ENCODE data around the gene EXOC6B. TPM values are rescaled to one million over a fixed set of nuclear protein-coding genes. Genes with fewer than 3 reads are reported as not detected.

EXOC6B gene
- total and polyA plus RNA-seq, 2 of the 8 experiments (the other 6 are each of a cell fraction or from before 2014, with no cell fraction given), result 13.5 to 33.0 TPM

DNA sequence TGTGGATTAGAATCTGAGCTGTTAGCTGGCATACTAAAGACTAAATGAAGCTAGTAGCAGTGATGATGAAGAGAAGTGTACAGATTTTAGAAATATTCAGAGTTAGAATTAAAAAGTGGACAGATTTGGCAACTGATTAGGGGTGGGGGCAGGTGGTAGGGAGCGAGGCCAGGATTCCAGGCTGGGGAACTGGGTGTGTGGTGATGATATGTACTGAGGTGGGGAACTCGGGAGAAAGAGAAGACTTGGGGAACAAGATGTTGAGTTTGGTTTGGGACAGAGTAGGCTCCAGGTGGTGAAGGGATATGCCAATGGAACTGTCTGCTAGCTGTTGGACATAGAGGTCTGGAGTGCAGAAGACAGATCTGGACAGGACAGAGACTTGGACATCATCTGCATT lies 669.0 kb downstream of the EXOC6B start:
- Histone ChIP-seq H3K79me1 (ENCODE audit: low read depth, low read length) (no peaks in the 10 kb centered on the region), H4K5ac (ENCODE audit: insufficient read length, low read depth, low read length) (no peak overlapping the region), H3K27ac (ENCODE audit: low read depth, low read length) (no peak overlapping the region), H3K4me1 (replicated peaks in 1 of 4; ENCODE audit: control insufficient read depth in 3 of 4, insufficient read depth in 4 of 4, low read length in 3 of 4) (0 out of 7 replicates have a peak, but pooled peaks cover 0 to 6% (median 0%) of the 10 kb centered on the region in 4 experiments), H3K23ac (ENCODE audit: insufficient read length) (no peak overlapping the region), H4K8ac (ENCODE audit: extremely low read depth, insufficient read depth, low read length) (no peak overlapping the region), H2BK15ac (ENCODE audit: low read length) (no peak overlapping the region), H2BK12ac (ENCODE audit: low read depth, low read length) (no peak overlapping the region), H2BK20ac (ENCODE audit: low read length) (no peak overlapping the region), H3K4me2 (ENCODE audit: insufficient read depth in 1 of 2, low read depth in 2 of 2, low read length in 2 of 2) (no peak overlapping the region), H3K79me2 (ENCODE audit: control insufficient read depth in 1 of 2, insufficient read depth in 2 of 2, low read length in 2 of 2) (no peaks in the 10 kb centered on the region), H3K4me3 (ENCODE audit: extremely low read depth in 1 of 4, insufficient read depth in 2 of 4, low read depth in 3 of 4, low read length in 4 of 4) (no peak overlapping the region), H4K91ac (replicated peaks; ENCODE audit: insufficient read length, low read length) (no peak overlapping the region), H3K9ac (replicated peaks in 1 of 4; ENCODE audit: extremely low read depth in 1 of 4, low read depth in 3 of 4, low read length in 3 of 4) (no peak overlapping the region), H3K4ac (replicated peaks; ENCODE audit: insufficient read length, low read depth, low read length) (no peak overlapping the region), H3K14ac (ENCODE audit: insufficient read length) (no peak overlapping the region), H2AK5ac (ENCODE audit: low read depth, low read length) (no peak overlapping the region), H2BK120ac (replicated peaks; ENCODE audit: low read depth, low read length) (no peak overlapping the region), H3K18ac (ENCODE audit: extremely low read depth, low read length) (no peak overlapping the region), H3K27me3 (replicated peaks in 1 of 4; ENCODE audit: control insufficient read depth in 3 of 4, extremely low read depth in 1 of 4, insufficient read depth in 3 of 4, low read length in 3 of 4) (peaks cover 0 to under 1% (median under 1%) of the 10 kb centered on the region in 4 experiments; a peak in 4 of 7 replicates), H3K23me2 (ENCODE audit: low read depth, low read length) (no peaks in the 10 kb centered on the region; the same call in 1 of the 2 replicates), H4K20me1 (replicated peaks in 1 of 2; ENCODE audit: control insufficient read depth in 1 of 2, insufficient read depth in 2 of 2, low read length in 2 of 2) (no peaks in the 10 kb centered on the region), H3K36me3 (ENCODE audit: control insufficient read depth in 2 of 4, insufficient read depth in 4 of 4, low read length in 3 of 4) (no peaks in the 10 kb centered on the region), H3K56ac (replicated peaks; ENCODE audit: insufficient read length, low read depth, low read length) (no peak overlapping the region), H3K9me3 (ENCODE audit: insufficient read depth in 2 of 2, low read depth in 1 of 2, low read length in 1 of 2) (no peaks in the 10 kb centered on the region), H2BK5ac (ENCODE audit: low read depth, low read length) (no peak overlapping the region), H2AFZ (ENCODE audit: low read length) (no peak overlapping the region)
- WGBS, 2 experiments (ENCODE audit: extremely low coverage in 1 of 2, insufficient coverage in 1 of 2, insufficient read length in 1 of 2, insufficient replicate concordance in 2 of 2, low coverage in 1 of 2, low lambda C conversion rate in 2 of 2, missing lambda C conversion rate in 1 of 2), result 84% methylated on average over 2 of the region's 2 CpGs; no CpG with 5 or more reads in 1 of the 2 experiments
- DNase-seq (ENCODE audit: low read depth in 1 of 2, low spot score in 2 of 2) (no peak), FAIRE-seq (no peak)
- TF ChIP-seq CREB1 (IDR thresholded peaks at IDR 0.05) (no peak), RXRA (IDR thresholded peaks at IDR 0.05; ENCODE audit: insufficient read depth, low read depth, low read length) (no peak), SP4 (IDR thresholded peaks at IDR 0.05; ENCODE audit: low read length) (no peak), EP300 (IDR thresholded peaks at IDR 0.05; ENCODE audit: borderline replicate concordance in 1 of 2, low read depth in 2 of 2, low read length in 2 of 2) (no peak), NRF1 (IDR thresholded peaks at IDR 0.05; ENCODE audit: low read depth, low read length) (no peak), RBBP5 (IDR thresholded peaks at IDR 0.05; ENCODE audit: borderline replicate concordance, low read depth, low read length) (no peak), SRF (IDR thresholded peaks at IDR 0.05; ENCODE audit: low read depth, low read length) (no peak), SAP30 (IDR thresholded peaks at IDR 0.05; ENCODE audit: insufficient read depth, insufficient replicate concordance, low read length) (no peak)
- CTCF ChIA-PET (ENCODE audit: partially characterized antibody), result interaction anchor here (0.8 to 1.2 kb wide), 5 partner anchors 24 to 610 kb away, joined by 3 to 4 read pairs (median 3); no protein-coding TSS in a partner anchor
- POLR2A ChIA-PET (ENCODE audit: partially characterized antibody), result no interaction called here
